ENCODE results near the gene ZNF480. TPM values are rescaled to one million over a fixed set of nuclear protein-coding genes. Genes with fewer than 3 reads are reported as not detected.

Gene ZNF480
- total and polyA plus RNA-seq, 2 of the 13 experiments (the other 11 are each of a cell fraction or from before 2014, with no cell fraction given), result 2.1 to 9.6 TPM

DNA sequence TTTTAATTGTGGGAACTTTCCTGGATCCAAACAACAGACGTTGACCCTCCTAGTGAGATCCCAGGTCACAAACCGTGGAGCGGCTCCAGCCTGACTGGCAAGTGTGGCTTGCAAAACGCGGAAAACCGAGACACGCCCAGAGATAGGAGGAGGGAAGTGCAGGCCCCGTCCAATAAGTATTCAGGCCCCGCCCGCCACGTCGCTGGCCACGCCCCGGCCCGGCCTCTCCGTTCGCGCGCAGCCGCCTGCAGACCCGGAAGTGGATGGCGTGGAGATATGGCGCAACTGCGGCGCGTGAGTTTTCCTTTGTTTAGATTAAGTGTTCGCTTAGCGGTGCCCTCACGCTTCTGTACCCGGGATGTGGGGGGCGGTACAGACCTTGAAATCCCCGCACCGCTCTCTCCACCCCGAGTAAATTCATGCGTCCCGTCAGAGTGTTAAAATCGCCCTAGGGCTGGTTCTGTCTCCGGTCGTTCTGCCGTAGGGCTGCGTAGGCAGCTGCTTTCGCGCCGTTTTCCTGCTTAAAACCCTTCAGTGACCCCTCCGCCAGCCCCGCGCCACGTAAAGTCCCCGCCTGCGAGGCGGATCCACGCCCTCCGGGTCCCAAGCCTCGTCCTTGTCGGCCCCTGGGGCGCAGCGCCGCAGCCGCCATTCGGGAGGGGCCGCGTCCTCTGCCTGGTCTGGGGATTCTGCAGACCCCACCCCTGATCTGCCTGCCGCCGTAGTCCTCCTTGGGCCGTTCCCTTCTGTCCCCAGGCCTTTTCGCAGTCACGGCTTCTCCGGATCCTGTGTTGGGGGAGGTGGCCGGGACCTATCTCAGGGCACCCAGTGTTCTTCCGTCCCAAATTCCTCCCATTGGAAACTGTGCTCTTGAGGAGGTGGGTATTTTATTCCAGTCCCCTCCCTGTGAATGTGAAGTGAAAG, 27.4 kb upstream of the ZNF480 start, which contains the start of gene ZNF766 (continued):
- no peak for TF ChIP-seq RFX3 (CRISPR knock-in tag; IDR thresholded peaks at IDR 0.05)
- TF ChIP-seq KIAA2018 (CRISPR knock-in tag; IDR thresholded peaks at IDR 0.05; ENCODE audit: borderline replicate concordance), result no peak
- peak; percentile 96 for TF ChIP-seq CEBPG (CRISPR knock-in tag; IDR thresholded peaks at IDR 0.05)
- TF ChIP-seq ZNF597 (CRISPR knock-in tag; IDR thresholded peaks at IDR 0.05), result no peak
- TF ChIP-seq, protein P1, sequence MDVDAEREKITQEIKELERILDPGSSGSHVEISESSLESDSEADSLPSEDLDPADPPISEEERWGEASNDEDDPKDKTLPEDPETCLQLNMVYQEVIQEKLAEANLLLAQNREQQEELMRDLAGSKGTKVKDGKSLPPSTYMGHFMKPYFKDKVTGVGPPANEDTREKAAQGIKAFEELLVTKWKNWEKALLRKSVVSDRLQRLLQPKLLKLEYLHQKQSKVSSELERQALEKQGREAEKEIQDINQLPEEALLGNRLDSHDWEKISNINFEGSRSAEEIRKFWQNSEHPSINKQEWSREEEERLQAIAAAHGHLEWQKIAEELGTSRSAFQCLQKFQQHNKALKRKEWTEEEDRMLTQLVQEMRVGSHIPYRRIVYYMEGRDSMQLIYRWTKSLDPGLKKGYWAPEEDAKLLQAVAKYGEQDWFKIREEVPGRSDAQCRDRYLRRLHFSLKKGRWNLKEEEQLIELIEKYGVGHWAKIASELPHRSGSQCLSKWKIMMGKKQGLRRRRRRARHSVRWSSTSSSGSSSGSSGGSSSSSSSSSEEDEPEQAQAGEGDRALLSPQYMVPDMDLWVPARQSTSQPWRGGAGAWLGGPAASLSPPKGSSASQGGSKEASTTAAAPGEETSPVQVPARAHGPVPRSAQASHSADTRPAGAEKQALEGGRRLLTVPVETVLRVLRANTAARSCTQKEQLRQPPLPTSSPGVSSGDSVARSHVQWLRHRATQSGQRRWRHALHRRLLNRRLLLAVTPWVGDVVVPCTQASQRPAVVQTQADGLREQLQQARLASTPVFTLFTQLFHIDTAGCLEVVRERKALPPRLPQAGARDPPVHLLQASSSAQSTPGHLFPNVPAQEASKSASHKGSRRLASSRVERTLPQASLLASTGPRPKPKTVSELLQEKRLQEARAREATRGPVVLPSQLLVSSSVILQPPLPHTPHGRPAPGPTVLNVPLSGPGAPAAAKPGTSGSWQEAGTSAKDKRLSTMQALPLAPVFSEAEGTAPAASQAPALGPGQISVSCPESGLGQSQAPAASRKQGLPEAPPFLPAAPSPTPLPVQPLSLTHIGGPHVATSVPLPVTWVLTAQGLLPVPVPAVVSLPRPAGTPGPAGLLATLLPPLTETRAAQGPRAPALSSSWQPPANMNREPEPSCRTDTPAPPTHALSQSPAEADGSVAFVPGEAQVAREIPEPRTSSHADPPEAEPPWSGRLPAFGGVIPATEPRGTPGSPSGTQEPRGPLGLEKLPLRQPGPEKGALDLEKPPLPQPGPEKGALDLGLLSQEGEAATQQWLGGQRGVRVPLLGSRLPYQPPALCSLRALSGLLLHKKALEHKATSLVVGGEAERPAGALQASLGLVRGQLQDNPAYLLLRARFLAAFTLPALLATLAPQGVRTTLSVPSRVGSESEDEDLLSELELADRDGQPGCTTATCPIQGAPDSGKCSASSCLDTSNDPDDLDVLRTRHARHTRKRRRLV (CRISPR knock-in tag; IDR thresholded peaks at IDR 0.05), result no peak
- TF ChIP-seq ZNF510 (CRISPR knock-in tag; IDR thresholded peaks at IDR 0.05; ENCODE audit: low read depth), result 0 out of 2 replicates have a peak, but pooled peaks have one; percentile 46
- TF ChIP-seq ZNF253 (CRISPR knock-in tag; IDR thresholded peaks at IDR 0.05; ENCODE audit: borderline replicate concordance), result no peak
- no peak for TF ChIP-seq KDM4B (CRISPR knock-in tag; IDR thresholded peaks at IDR 0.05)
- TF ChIP-seq MZF1 (CRISPR knock-in tag; IDR thresholded peaks at IDR 0.05; ENCODE audit: borderline replicate concordance), result no peak
- TF ChIP-seq ZNF567 (CRISPR knock-in tag; IDR thresholded peaks at IDR 0.05; ENCODE audit: borderline replicate concordance), result no peak

Data from HepG2 (cell line).